GM21723 (cell line): ENCODE data around the gene RAB11FIP4.

Experiments used
- ATAC-seq: cut with Tn5 transposase; IDR thresholded peaks from one replicate; pipeline ENCODE4 v1.9.1; 2021; ENCODE audit warnings: mild to moderate bottlenecking, moderate library complexity; ENCODE audit not compliant: unreplicated experiment

RAB11FIP4 gene

GRCh38 chr17:31496601-31497000, 105.1 kb downstream of the RAB11FIP4 start:
- ATAC-seq, result no peak

- no peak for ATAC-seq
These were observed 106.0 kb downstream of the RAB11FIP4 start for GRCh38 chr17:31497431-31497830.

GRCh38 chr17:31497994-31498826, 106.7 kb downstream of the RAB11FIP4 start:
- no peak for ATAC-seq

GRCh38 chr17:31499771-31500554, 108.5 kb downstream of the RAB11FIP4 start:
- ATAC-seq, result no peak

GRCh38 chr17:31506517-31506916, 115.0 kb downstream of the RAB11FIP4 start:
- no peak for ATAC-seq

- ATAC-seq, result peak; percentile 76
These were observed 117.0 kb downstream of the RAB11FIP4 start for GRCh38 chr17:31508288-31509094.

- ATAC-seq, result peak; percentile 24
These were observed 117.8 kb downstream of the RAB11FIP4 start for GRCh38 chr17:31509095-31509804.

- no peak for ATAC-seq
These were observed 118.3 kb downstream of the RAB11FIP4 start for GRCh38 chr17:31509805-31510177.

- no peak for ATAC-seq
These were observed 119.1 kb downstream of the RAB11FIP4 start for GRCh38 chr17:31510308-31511194.

- no peak for ATAC-seq
These were observed 119.7 kb downstream of the RAB11FIP4 start for GRCh38 chr17:31511195-31511578.

GRCh38 chr17:31511580-31511979, 120.1 kb downstream of the RAB11FIP4 start:
- no peak for ATAC-seq

GRCh38 chr17:31512104-31512740, 120.7 kb downstream of the RAB11FIP4 start:
- no peak for ATAC-seq

- no peak for ATAC-seq
These were observed 121.3 kb downstream of the RAB11FIP4 start for GRCh38 chr17:31512796-31513195.

GRCh38 chr17:31513731-31514427, 122.4 kb downstream of the RAB11FIP4 start:
- no peak for ATAC-seq

GRCh38 chr17:31515267-31515666, 123.8 kb downstream of the RAB11FIP4 start:
- no peak for ATAC-seq

- ATAC-seq, result no peak
These were observed 126.0 kb downstream of the RAB11FIP4 start for GRCh38 chr17:31517524-31517923.

GRCh38 chr17:31518478-31518877, 127.0 kb downstream of the RAB11FIP4 start:
- no peak for ATAC-seq

- ATAC-seq, result no peak
These were observed 130.3 kb downstream of the RAB11FIP4 start for GRCh38 chr17:31521632-31522283.
